ENCODE measurements around the gene ATG101. TPM values are rescaled to one million over a fixed set of nuclear protein-coding genes. Genes with fewer than 3 reads are reported as not detected.

ATG101 gene
- total and polyA plus RNA-seq, 2 of the 13 experiments (the other 11 are each of a cell fraction or from before 2014, with no cell fraction given), result 58.2 to 67.7 TPM

DNA sequence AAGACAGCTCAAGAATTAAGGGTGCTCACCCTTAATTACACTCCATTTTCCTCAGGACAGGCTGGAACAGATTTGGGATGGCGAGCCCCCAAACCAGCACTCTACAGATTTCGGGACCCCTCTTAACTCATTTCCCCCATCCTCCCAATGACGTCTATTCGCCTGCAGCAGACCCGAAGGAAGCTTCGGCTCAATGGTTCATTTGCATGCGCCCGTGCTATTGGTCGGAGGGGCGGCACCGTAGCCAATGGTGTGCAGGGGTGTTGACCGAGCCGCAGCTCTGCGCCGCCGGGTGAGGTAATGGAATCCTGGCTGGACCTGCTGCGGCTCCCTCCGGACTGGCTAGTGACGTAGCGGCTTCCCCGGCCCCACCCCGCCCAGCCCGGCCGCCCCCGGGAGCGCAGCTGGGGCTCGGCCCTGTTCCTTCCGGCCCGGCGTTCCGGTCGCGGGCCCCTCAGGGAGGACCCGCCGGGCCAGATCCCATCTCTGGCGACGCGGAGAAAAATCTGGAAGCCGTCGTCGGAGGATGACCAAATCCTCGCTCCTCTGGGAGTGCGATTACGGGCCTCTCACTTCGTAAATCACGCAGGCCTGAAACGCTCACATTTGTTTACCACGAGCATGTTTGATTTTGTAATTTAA lies 36.9 kb upstream of the ATG101 start (continued):
- TF ChIP-seq NR2F2 (IDR thresholded peaks at IDR 0.05; ENCODE audit: borderline replicate concordance, low read depth), result no peak
- TF ChIP-seq TBX2 (CRISPR knock-in tag; IDR thresholded peaks at IDR 0.05; ENCODE audit: borderline replicate concordance), result no peak
- no peak for TF ChIP-seq NCOR1 (IDR thresholded peaks at IDR 0.05; ENCODE audit: borderline replicate concordance, low read length)
- no peak for TF ChIP-seq FOSL2 (CRISPR knock-in tag; IDR thresholded peaks at IDR 0.05)
- no peak for TF ChIP-seq ZNF704 (CRISPR knock-in tag; IDR thresholded peaks at IDR 0.05; ENCODE audit: borderline replicate concordance)
- no peak for TF ChIP-seq TCF7L2 (IDR thresholded peaks at IDR 0.05; ENCODE audit: low read depth, low read length)
- TF ChIP-seq ZNF770 (CRISPR knock-in tag; IDR thresholded peaks at IDR 0.05), result no peak
- TF ChIP-seq, protein P1, sequence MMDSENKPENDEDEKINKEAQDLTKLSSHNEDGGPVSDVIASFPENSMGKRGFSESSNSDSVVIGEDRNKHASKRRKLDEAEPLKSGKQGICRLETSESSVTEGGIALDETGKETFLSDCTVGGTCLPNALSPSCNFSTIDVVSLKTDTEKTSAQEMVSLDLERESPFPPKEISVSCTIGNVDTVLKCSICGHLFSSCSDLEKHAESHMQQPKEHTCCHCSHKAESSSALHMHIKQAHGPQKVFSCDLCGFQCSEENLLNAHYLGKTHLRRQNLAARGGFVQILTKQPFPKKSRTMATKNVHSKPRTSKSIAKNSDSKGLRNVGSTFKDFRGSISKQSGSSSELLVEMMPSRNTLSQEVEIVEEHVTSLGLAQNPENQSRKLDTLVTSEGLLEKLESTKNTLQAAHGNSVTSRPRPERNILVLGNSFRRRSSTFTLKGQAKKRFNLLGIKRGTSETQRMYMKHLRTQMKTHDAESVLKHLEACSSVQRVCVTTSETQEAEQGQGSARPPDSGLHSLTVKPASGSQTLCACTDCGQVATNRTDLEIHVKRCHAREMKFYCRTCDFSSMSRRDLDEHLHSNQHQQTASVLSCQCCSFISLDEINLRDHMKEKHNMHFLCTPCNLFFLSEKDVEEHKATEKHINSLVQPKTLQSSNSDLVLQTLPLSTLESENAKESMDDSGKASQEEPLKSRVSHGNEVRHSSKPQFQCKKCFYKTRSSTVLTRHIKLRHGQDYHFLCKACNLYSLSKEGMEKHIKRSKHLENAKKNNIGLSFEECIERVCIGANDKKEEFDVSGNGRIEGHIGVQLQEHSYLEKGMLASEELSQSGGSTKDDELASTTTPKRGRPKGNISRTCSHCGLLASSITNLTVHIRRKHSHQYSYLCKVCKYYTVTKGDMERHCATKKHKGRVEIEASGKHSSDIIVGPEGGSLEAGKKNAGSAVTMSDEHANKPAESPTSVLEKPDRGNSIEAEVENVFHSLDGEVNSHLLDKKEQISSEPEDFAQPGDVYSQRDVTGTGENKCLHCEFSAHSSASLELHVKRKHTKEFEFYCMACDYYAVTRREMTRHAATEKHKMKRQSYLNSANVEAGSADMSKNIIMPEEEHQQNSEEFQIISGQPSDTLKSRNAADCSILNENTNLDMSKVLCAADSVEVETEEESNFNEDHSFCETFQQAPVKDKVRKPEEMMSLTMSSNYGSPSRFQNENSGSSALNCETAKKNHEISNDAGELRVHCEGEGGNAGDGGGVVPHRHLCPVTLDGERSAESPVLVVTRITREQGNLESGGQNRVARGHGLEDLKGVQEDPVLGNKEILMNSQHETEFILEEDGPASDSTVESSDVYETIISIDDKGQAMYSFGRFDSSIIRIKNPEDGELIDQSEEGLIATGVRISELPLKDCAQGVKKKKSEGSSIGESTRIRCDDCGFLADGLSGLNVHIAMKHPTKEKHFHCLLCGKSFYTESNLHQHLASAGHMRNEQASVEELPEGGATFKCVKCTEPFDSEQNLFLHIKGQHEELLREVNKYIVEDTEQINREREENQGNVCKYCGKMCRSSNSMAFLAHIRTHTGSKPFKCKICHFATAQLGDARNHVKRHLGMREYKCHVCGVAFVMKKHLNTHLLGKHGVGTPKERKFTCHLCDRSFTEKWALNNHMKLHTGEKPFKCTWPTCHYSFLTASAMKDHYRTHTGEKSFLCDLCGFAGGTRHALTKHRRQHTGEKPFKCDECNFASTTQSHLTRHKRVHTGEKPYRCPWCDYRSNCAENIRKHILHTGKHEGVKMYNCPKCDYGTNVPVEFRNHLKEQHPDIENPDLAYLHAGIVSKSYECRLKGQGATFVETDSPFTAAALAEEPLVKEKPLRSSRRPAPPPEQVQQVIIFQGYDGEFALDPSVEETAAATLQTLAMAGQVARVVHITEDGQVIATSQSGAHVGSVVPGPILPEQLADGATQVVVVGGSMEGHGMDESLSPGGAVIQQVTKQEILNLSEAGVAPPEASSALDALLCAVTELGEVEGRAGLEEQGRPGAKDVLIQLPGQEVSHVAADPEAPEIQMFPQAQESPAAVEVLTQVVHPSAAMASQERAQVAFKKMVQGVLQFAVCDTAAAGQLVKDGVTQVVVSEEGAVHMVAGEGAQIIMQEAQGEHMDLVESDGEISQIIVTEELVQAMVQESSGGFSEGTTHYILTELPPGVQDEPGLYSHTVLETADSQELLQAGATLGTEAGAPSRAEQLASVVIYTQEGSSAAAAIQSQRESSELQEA (CRISPR knock-in tag; IDR thresholded peaks at IDR 0.05; ENCODE audit: not compliant biosample characterization), result no peak
- TF ChIP-seq SNAI1 (CRISPR knock-in tag; IDR thresholded peaks at IDR 0.05; ENCODE audit: borderline replicate concordance), result 0 out of 2 replicates have a peak, but pooled peaks have one; percentile 34
- no peak for TF ChIP-seq PAX8 (CRISPR knock-in tag; IDR thresholded peaks at IDR 0.05; ENCODE audit: borderline replicate concordance)
- TF ChIP-seq ZBTB10 (CRISPR knock-in tag; IDR thresholded peaks at IDR 0.05; ENCODE audit: borderline replicate concordance), result 0 out of 2 replicates have a peak, but pooled peaks have one; percentile 24
- TF ChIP-seq, protein P2, sequence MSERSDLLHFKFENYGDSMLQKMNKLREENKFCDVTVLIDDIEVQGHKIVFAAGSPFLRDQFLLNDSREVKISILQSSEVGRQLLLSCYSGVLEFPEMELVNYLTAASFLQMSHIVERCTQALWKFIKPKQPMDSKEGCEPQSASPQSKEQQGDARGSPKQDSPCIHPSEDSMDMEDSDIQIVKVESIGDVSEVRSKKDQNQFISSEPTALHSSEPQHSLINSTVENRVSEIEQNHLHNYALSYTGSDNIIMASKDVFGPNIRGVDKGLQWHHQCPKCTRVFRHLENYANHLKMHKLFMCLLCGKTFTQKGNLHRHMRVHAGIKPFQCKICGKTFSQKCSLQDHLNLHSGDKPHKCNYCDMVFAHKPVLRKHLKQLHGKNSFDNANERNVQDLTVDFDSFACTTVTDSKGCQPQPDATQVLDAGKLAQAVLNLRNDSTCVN (CRISPR knock-in tag; IDR thresholded peaks at IDR 0.05; ENCODE audit: borderline replicate concordance), result no peak

Data from HepG2 (cell line).